HG03378 (cell line): ENCODE results near the gene TNFRSF6B.

ENCODE experiments used
- ATAC-seq: cut with Tn5 transposase; IDR thresholded peaks from one replicate; pipeline ENCODE4 v1.9.1; 2021; ENCODE audit warnings: mild to moderate bottlenecking, moderate library complexity; ENCODE audit not compliant: unreplicated experiment

Gene TNFRSF6B

DNA sequence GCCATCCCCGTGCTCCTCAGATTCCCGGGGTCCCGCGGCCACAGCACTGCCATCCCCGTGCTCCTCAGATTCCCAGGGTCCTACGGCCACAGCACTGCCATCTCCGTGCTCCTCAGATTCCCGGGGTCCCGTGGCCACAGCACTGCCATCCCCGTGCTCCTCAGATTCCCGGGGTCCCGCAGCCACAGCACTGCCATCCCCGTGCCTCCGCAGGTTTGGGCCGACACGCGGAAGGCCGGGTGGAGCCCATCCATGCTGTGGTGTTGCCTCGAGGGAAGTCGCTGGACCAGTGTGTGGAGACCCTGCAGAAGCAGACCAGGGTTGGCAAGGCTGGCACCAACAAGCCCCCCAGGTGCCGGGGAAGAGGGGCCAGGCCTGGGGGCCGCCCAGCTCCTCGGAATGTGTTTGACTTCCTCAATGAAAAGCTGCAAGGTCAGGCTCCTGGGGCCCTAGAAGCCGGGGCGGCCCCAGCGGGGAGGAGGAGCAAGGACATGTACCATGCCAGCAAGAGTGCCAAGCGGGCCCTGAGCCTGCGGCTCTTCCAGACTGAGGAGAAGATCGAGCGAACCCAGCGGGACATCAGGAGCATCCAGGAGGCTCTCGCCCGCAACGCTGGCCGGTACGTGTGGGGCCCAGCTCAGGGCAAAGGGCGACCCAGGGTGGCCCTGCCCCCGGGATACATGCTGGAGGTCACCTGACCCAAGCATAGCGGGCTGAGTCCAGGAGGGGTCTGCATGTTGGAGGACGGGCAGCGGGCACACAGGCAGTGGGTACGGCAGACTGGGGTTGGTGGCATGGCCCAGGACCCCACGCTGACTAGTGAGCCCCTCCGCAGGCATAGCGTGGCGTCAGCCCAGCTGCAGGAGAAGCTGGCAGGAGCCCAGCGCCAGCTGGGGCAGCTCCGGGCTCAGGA, 38.8 kb downstream of the TNFRSF6B start:
- ATAC-seq, result no peak

GRCh38 chr20:63735859-63736718, 39.6 kb downstream of the TNFRSF6B start, which contains the start of gene LIME1:
Gene LIME1, plus strand, starts transcription at chr20:63736664. Its CDS starts 886 bp downstream, at chr20:63737550.
- no peak for ATAC-seq

- ATAC-seq, result no peak
These were observed 40.6 kb downstream of the TNFRSF6B start for GRCh38 chr20:63736893-63737694.

GRCh38 chr20:63737695-63737944, 41.2 kb downstream of the TNFRSF6B start:
- no peak for ATAC-seq

- ATAC-seq, result no peak
These were observed 41.7 kb downstream of the TNFRSF6B start for GRCh38 chr20:63737945-63738686.

GRCh38 chr20:63738687-63739129, 42.3 kb downstream of the TNFRSF6B start:
- no peak for ATAC-seq

GRCh38 chr20:63739130-63740069, 42.9 kb downstream of the TNFRSF6B start, which contains the start of gene SLC2A4RG:
Gene SLC2A4RG, plus strand, starts transcription at chr20:63739776. Its CDS starts 137 bp downstream, at chr20:63739913.
- ATAC-seq, result no peak

DNA sequence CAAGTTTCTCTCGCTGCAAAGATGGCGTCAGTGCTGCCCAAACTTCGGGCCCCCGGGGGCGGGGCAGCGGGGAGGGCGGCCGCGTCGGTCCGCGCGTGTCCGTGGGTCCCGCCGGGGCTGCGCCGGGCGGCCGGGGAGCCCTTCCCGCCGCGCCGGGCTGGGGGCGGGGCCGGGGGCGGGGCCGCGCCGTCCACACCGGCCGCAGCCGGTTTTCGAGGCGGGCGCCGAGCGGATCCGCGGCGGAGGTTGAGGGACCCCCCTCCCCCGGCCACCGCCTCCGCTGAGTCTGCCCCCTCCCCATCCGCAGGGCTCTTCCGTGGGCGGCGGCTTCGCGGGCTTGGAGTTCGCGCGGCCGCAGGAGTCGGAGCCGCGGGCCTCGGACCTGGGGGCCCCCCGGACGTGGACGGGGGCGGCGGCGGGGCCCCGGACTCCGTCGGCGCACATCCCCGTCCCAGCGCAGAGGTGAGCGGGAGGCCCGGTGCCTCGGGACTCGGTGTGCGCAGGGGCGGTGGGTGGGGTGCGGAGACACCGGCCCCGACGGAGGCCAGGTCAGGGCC, 43.7 kb downstream of the TNFRSF6B start:
- ATAC-seq, result no peak

GRCh38 chr20:63740627-63741353, 44.3 kb downstream of the TNFRSF6B start:
- ATAC-seq, result no peak

- no peak for ATAC-seq
These were observed 44.9 kb downstream of the TNFRSF6B start for GRCh38 chr20:63741354-63741675.

DNA sequence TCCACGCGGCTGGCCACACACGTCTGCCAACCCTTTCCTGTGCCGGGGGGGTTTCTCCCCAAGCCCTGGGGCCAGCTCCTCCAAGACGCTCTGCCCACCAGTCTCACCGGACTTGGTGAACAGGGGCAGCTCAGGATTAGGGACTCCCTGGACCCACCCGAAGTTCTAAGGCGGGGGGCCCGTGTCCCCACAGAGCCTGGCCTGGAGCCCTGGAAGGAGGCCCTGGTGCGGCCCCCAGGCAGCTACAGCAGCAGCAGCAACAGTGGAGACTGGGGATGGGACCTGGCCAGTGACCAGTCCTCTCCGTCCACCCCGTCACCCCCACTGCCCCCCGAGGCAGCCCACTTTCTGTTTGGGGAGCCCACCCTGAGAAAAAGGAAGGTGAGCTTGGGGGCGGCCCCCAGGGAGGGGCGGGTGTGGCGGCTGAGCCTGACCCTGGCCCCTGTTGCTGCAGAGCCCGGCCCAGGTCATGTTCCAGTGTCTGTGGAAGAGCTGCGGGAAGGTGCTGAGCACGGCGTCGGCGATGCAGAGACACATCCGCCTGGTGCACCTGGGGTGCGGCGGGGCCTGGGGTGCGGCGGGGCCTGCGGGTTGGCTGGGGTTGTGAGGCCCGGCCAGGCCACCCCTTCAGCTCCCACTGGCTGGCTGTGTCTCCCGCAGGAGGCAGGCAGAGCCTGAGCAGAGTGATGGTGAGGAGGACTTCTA, 45.4 kb downstream of the TNFRSF6B start:
- no peak for ATAC-seq

DNA sequence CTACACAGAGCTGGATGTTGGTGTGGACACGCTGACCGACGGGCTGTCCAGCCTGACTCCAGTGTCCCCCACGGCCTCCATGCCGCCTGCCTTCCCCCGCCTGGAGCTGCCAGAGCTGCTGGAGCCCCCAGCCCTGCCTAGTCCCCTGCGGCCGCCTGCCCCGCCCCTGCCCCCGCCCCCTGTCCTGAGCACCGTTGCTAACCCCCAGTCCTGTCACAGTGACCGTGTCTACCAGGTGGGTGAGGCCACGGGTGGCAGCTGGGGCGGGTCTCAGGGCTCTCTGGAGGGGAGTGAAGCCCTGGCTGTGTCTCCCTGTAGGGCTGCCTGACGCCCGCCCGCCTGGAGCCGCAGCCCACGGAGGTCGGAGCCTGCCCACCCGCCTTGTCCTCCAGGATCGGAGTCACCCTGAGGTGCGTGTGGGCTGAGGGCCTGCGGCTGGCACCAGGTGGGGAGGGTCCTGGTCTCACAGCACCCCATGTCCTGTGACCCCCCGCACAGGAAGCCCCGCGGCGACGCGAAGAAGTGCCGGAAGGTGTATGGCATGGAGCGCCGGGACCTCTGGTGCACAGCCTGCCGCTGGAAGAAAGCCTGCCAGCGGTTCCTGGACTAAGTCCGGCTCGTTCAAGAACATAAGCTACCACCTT, 46.1 kb downstream of the TNFRSF6B start:
- no peak for ATAC-seq

DNA sequence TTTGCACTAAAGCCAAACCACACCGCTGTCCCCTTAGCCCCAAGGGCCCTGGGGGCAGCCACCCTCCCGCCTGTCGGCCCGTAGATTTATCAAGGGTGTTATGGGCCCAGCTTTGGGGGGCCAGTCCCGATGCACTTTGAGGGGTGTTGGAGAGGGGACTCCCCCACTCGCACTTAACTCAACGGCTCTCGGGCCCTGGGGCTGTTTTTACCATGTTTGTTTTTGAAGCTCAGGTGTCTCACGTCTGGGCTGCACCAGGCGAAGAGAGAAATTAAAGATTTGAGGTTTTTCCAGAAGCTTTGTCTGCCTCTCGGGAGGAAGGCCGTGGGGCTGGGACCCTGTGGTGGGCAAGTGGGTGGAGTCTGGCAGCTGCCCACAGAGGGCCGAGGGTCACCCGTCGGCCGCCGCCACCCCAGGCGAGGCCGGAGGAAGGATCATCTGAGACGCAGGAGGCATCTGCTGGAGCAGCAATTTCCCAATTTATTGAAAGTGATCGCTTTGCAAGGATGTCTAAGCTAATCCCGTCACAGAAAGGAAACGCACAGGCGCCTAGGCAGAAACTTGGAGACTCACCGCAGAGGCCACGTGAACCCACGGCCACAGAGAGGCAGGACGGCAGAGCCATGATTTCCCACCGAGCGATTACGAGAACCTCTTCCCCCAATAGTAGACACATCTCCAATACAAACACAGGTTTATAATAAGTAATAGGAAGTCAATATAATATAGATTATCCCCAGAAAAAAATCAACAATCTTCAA, 46.9 kb downstream of the TNFRSF6B start:
- no peak for ATAC-seq

DNA sequence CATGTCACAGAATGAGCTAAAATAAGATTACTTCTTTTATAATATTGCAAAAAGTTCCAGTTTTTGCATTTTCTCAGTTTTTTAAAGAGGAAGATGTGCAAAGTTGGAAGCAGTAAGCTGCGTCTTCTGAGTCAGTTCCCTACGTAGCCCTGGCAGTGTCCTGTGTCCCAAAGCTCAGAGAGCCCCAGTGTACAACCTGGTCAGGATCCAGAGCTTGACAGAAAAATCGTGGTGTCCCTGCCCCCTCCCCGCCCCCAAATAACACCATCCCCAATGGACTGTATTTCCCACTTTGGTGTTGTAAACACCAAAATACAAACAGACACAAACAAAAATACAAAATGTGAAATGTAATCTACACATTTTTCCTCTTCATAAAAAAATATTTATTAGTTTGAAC, 47.7 kb downstream of the TNFRSF6B start:
- ATAC-seq, result no peak

- ATAC-seq, result no peak
These were observed 48.3 kb downstream of the TNFRSF6B start for GRCh38 chr20:63744574-63745423.

GRCh38 chr20:63745424-63745805, 49.0 kb downstream of the TNFRSF6B start:
- no peak for ATAC-seq
